CD4-positive, alpha-beta T cell treated with Interleukin-10 for 1 hour (primary cell): ENCODE results near the gene PPL.

Experiments
- DNase-seq: peaks from one replicate; pipeline ENCODE4 v3.0.0-alpha.2; 2020

PPL gene

DNA sequence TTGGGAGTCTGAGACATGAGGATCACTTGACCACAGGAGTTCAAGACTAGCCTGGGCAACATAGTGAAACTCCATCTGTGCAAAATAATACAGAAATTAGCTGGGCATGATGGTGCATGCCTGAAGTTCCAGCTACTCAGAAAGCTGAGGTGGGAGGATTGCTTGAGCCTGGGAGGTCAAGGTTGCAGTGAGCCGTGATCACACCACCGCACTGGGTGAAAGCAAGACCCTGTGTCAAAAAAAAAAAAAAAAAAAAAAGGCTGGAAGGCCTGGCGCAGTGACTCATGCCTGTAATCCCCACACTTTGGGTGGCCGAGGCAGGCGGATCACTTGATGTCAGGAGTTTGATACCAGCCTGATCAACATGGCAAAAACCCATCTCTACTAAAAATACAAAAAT lies 81.6 kb downstream of the PPL start:
- DNase-seq, result no peak

DNA sequence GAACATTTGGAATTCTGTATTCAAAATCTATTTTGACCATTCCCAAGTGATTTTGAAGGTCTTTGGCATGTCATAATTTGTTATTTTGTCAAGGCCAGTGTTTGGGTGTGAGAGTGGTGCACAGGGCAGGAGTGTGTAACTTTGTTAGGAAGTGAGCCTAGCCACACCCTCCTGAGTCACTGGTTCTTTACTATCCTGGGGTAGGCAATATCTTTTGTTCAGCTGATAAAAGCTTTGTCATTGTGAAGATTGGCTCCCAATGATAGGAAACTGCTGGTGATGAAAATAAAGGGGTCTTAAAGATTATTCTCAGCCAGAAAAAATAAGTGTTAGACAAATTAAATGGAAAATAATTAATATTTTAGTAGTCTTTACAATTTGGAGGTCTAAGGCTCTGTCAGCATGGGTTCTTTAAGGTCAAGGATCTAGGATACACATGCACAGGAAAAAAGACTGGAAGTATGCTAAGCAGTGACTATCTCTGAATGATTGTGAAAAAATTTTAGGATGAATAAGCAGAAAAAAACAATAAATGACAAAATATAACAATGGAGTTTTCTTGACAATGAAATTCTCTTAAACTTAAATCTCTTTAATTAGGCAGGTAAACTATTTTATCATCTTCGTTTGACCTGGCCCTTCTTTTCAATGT lies 84.6 kb downstream of the PPL start:
- no peak for DNase-seq

DNA sequence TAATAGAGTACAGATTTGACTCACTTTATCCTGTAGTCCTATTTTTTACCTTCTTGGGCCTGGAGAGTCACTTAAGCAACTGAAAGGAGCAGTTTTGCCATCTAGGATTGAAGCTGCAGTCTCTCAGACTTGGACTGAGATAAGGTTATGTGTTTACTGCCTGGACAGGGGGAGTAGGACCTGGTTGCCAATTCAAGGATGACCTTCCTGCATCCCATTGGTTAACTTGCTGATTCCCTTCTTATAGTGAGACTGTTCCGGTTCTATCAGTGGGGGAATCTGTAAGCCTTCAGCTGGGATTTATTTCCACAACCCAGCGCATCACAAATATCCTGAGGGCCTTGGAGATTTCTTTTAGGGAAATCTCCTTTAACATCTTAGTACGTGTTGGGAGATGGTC lies 86.7 kb downstream of the PPL start:
- no peak for DNase-seq

- DNase-seq, result peak; percentile 33
Measured at GRCh38 chr16:4847774-4848587, 89.0 kb downstream of the PPL start.

- DNase-seq, result peak; percentile 99
Measured at GRCh38 chr16:4846901-4847773, 89.8 kb downstream of the PPL start, which contains the start of the genes GLYR1 and UBN1. TSS of gene GLYR1 (minus strand) at chr16:4847288. CDS start at chr16:4847265, 23 bp downstream. TSS of gene UBN1 (plus strand) at chr16:4847481. CDS start at chr16:4852918, 5,437 bp downstream.

GRCh38 chr16:4846503-4846900 lies 90.4 kb downstream of the PPL start:
- DNase-seq, result peak; percentile 29

DNA sequence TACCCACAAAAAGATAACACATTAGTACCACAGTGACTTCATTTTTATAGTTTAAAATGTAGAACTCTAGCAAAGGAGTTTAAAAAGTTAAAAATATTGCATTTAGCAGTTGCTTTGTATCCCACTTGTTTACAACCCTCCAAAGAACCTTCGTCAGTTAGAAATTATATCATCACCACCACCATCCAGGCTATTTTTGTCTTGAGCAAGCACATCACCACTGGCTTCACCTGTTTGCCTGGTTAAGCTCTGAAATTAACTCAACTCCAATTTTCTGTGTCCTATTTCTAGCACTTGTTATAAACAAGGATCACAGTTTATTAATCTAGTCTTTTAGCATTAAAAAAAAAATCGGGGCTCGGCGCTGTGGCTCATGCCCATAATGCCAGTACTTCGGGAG lies 96.0 kb downstream of the PPL start:
- DNase-seq, result no peak

- DNase-seq, result no peak
Measured at GRCh38 chr16:4839942-4840341, 97.0 kb downstream of the PPL start.

DNA sequence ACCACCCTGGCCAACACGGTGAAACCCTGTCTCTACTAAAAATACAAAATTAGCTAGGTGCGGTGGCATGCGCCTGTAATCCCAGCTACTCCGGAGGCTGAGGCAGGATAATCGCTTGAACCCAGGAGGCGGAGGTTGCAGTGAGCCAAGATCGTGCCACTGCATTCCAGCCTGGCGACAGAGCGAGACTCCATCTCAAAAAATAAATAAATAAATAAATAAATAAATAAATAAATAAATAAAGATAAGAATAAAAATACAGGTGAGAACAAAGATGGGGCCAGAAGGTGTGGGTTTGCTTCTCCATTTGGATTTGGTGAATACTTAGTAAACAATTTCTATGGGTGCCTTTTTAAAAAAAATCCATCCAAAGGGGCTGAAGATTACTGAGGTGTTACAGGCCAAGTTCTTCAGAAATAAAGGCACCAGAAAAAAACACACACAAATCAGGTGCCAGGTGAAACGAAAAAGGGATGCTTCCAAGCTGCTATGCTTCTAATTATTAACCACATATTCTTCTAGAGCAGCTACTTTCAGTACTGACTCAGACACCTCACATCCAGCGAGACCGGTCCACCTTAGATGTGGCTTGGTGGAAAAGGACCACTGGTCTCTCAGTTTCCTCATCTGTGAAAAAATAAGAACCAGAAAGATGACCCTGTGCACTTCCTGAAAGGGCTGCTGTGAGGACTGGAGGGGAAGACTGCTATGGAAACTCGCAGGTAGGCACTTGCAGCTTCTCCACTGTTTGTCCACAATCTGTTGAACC lies 99.0 kb downstream of the PPL start:
- no peak for DNase-seq

GRCh38 chr16:4836727-4837126 lies 100.2 kb downstream of the PPL start:
- DNase-seq, result no peak

GRCh38 chr16:4833584-4833983 lies 103.4 kb downstream of the PPL start:
- DNase-seq, result no peak

DNA sequence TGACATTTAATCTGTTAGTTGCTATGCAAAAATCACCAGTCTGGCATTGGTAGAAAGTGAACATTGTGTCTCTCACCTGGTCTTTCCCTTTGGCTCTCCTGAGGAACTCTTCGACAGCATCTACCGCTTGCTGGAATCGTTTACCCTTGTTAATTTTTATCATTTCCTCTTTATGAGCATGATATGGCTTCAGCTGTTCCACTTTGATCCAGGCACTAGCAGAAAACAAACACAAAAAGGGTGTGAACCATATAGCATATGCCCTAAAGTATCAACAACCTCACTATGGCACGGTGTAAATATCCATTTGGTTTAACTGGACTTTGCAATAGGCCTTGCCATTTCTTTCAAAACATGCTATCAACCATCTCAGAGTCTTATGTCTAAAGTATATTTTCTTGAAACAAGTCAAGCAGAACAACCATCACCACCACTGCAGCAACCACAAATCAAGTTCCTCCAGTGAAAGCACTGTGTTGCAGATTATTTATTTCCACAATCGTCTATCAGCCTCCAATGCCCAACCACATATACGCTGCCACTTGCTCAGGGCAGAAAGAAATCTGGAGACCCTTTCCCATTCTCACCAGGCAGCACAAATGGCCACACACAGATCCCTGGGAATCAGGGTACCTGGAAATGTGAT lies 104.1 kb downstream of the PPL start:
- DNase-seq, result no peak
